GM20000 (cell line): ENCODE data around the gene SLC25A18.

Experiments
- DNase-seq: peaks from one replicate; pipeline ENCODE4 v3.0.0; 2012; ENCODE audit warnings: low spot score
- TF ChIP-seq, protein P1 (sequence below): IDR thresholded peaks from 2 replicates; pipeline ENCODE4 v1.5.1; 2012; ENCODE audit warnings: mild to moderate bottlenecking, control low read depth; ENCODE audit errors: extremely low read depth, missing control alignments

Gene SLC25A18

DNA sequence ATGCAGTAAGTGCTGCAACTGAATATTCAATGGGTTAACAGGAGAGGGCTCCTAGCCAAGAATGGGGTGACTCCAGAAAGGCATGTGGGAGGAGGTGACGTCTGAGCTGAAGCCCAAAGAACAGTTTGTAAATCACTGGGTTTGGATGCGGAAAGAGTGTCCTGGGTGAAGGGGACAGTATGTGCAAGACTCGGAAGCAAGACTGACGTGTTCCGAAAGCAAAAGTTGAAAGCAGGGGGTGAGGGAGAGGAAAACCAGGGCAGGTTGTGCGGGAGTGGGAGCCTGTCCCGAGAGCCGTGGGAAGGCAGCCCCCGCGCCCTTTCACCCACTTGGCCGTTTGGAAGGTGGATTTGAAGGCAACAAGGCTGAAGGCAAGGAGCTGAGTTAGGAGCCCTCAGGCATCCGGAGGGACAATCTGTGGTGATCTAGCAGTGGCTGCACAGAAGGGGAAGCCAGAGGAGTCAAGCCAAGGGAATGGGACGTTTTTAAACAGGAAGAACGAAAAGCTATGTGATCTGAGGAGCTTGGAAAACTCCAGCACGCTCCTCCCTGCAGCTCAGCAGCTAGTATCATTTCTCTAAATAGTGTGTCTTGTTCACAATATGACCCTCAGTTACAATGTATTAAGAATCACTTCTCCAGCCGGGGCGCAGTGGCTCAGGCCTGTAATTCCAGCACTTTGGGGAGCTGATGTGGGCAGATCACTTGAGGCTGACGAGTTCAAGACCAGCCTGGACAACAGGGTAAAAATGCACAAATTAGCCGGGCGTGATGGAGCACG is 7.7 kb downstream of the SLC25A18 start:
- DNase-seq, result no peak
- TF ChIP-seq, protein P1, sequence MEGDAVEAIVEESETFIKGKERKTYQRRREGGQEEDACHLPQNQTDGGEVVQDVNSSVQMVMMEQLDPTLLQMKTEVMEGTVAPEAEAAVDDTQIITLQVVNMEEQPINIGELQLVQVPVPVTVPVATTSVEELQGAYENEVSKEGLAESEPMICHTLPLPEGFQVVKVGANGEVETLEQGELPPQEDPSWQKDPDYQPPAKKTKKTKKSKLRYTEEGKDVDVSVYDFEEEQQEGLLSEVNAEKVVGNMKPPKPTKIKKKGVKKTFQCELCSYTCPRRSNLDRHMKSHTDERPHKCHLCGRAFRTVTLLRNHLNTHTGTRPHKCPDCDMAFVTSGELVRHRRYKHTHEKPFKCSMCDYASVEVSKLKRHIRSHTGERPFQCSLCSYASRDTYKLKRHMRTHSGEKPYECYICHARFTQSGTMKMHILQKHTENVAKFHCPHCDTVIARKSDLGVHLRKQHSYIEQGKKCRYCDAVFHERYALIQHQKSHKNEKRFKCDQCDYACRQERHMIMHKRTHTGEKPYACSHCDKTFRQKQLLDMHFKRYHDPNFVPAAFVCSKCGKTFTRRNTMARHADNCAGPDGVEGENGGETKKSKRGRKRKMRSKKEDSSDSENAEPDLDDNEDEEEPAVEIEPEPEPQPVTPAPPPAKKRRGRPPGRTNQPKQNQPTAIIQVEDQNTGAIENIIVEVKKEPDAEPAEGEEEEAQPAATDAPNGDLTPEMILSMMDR, result no peak

GRCh38 chr22:17575151-17575550 is 11.9 kb downstream of the SLC25A18 start:
- TF ChIP-seq, protein P1, result no peak
- no peak for DNase-seq

- TF ChIP-seq, protein P1, result no peak
- no peak for DNase-seq
Measured at GRCh38 chr22:17575681-17576080, 12.4 kb downstream of the SLC25A18 start.

DNA sequence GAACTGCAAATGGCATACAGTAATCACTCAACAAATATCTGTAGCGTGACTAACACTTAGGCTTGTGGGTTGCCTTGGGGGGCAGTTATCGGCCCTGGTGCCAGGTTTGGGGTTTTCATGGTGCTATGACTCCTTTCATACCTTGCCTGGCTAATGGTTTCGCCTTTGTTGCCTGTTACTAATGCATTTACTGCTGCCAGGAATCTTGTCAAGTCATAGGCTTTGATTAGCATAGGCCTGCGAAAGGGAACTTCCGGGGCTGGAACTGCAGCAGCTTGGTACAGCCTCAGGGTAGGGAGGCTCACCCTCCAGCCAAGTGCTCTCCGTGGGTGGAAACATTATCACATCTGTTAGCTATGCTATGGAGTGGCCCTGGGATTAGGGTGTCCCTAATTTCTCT is 13.2 kb downstream of the SLC25A18 start:
- no peak for DNase-seq
- TF ChIP-seq, protein P1, result no peak

- TF ChIP-seq, protein P1, result no peak
- DNase-seq, result no peak
Measured at GRCh38 chr22:17578136-17578754, 14.9 kb downstream of the SLC25A18 start.

DNA sequence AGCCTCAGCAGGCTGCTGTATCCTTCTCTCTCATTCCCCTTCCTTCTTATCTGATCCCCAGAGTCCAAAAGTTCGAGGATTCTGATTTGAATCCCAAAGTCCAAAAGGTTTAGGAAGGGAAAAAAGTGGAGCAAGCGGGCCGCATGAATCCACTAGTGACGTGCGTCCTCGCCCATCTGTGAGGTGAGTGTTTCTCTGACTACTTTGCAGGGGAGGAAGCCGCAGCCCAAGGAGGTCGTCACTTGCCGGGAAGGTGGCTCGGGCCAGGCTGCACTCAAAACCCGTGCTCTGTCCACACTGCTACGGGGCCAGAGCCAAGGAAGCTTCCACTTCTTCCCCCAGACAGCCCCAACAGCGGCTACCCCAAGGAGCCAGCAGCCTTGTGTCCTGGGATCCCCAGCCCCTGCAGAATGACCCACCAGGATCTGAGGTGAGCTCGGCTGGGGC is 16.3 kb downstream of the SLC25A18 start:
- TF ChIP-seq, protein P1, result no peak

GRCh38 chr22:17580441-17581031 is 17.2 kb downstream of the SLC25A18 start:
- no peak for DNase-seq
- TF ChIP-seq, protein P1, result no peak

More for the DNA sequence above, 16.3 kb downstream of the SLC25A18 start:
- DNase-seq, result no peak
